HG03045 (cell line): Measurements from ENCODE around the gene NFIX.

Experiments
- ATAC-seq: cut with Tn5 transposase; IDR thresholded peaks from one replicate; pipeline ENCODE4 v1.9.1; 2021; ENCODE audit warnings: mild to moderate bottlenecking, moderate library complexity; ENCODE audit not compliant: unreplicated experiment

The NFIX gene

GRCh38 chr19:13089857-13090507 lies 94.7 kb downstream of the NFIX start:
- ATAC-seq = no peak

GRCh38 chr19:13090511-13091231 lies 95.4 kb downstream of the NFIX start:
- no peak for ATAC-seq

GRCh38 chr19:13091400-13092157 lies 96.3 kb downstream of the NFIX start:
- ATAC-seq = no peak

GRCh38 chr19:13092158-13092543 lies 96.9 kb downstream of the NFIX start:
- no peak for ATAC-seq

GRCh38 chr19:13092606-13093235 lies 97.4 kb downstream of the NFIX start:
- no peak for ATAC-seq

GRCh38 chr19:13093407-13094105 lies 98.3 kb downstream of the NFIX start:
- ATAC-seq = no peak

GRCh38 chr19:13094106-13094504 lies 98.8 kb downstream of the NFIX start:
- no peak for ATAC-seq

GRCh38 chr19:13094771-13095392 lies 99.6 kb downstream of the NFIX start:
- no peak for ATAC-seq

- ATAC-seq = no peak
Measured at GRCh38 chr19:13095393-13095784, 100.1 kb downstream of the NFIX start.

GRCh38 chr19:13095934-13096927 lies 101.0 kb downstream of the NFIX start:
- no peak for ATAC-seq

- ATAC-seq = no peak
Measured at GRCh38 chr19:13097033-13097462, 101.8 kb downstream of the NFIX start.

GRCh38 chr19:13097463-13098258 lies 102.4 kb downstream of the NFIX start:
- ATAC-seq = no peak

GRCh38 chr19:13098277-13099072 lies 103.2 kb downstream of the NFIX start:
- ATAC-seq = no peak

- ATAC-seq = no peak
Measured at GRCh38 chr19:13099073-13099999, 104.1 kb downstream of the NFIX start.

- ATAC-seq = no peak
Measured at GRCh38 chr19:13100031-13100588, 104.8 kb downstream of the NFIX start.
